GM23248 (cell line): ENCODE measurements around the gene SVOPL. TPM values are rescaled to one million over a fixed set of nuclear protein-coding genes. Genes with fewer than 3 reads are reported as not detected.

Experiments
- DNase-seq: peaks from one replicate; pipeline ENCODE4 v3.0.0-alpha.2; 2015
- H2AFZ ChIP-seq: fragments of 200-600 bp; sonication (generic); 2 replicates; pipeline ENCODE4 v1.6.1; 2016; ENCODE audit warnings: antibody characterized with exemption
- H3F3A ChIP-seq: fragments of 200-600 bp; sonication (generic); 2 replicates; pipeline ENCODE4 v1.6.1; 2016; ENCODE audit warnings: mild to moderate bottlenecking, antibody characterized with exemption, mixed run types; ENCODE audit not compliant: insufficient read depth
- H3K27ac ChIP-seq: fragments of 200-600 bp; sonication (generic); 2 replicates; pipeline ENCODE4 v1.5.1; 2016; ENCODE audit warnings: mild to moderate bottlenecking
- H3K27me3 ChIP-seq: fragments of 200-600 bp; sonication (generic); replicated peaks from 2 replicates; pipeline ENCODE4 v1.6.1; 2016; ENCODE audit warnings: mild to moderate bottlenecking; ENCODE audit not compliant: insufficient read depth
- H3K36me3 ChIP-seq: fragments of 200-600 bp; sonication (generic); 2 replicates; pipeline ENCODE4 v1.6.1; 2016; ENCODE audit warnings: low read depth, mild to moderate bottlenecking
- H3K4me1 ChIP-seq: fragments of 200-600 bp; sonication (generic); 2 replicates; pipeline ENCODE4 v1.6.1; 2016; ENCODE audit warnings: mild to moderate bottlenecking; ENCODE audit not compliant: insufficient read depth
- H3K4me2 ChIP-seq: fragments of 200-600 bp; sonication (generic); one replicate; pipeline ENCODE4 v1.6.1; 2016; ENCODE audit warnings: mild to moderate bottlenecking; ENCODE audit not compliant: unreplicated experiment
- H3K4me3 ChIP-seq: fragments of 200-600 bp; sonication (generic); 2 replicates; pipeline ENCODE4 v1.5.1; 2016; ENCODE audit warnings: mild to moderate bottlenecking
- H3K79me2 ChIP-seq: fragments of 200-600 bp; sonication (generic); 2 replicates; pipeline ENCODE4 v1.6.1; 2016; ENCODE audit warnings: mild to moderate bottlenecking; ENCODE audit not compliant: insufficient read depth
- H3K9ac ChIP-seq: fragments of 200-600 bp; sonication (generic); 2 replicates; pipeline ENCODE4 v1.6.1; 2016; ENCODE audit warnings: mild to moderate bottlenecking
- H3K9me2 ChIP-seq: fragments of 200-600 bp; sonication (generic); 2 replicates; pipeline ENCODE4 v1.6.1; 2016; ENCODE audit warnings: mixed run types, mild to moderate bottlenecking, moderate library complexity; ENCODE audit not compliant: insufficient read depth
- H3K9me3 ChIP-seq: fragments of 200-600 bp; sonication (generic); one replicate; pipeline ENCODE4 v1.6.1; 2017; ENCODE audit warnings: low read depth
- H4K20me1 ChIP-seq: fragments of 200-600 bp; sonication (generic); 2 replicates; pipeline ENCODE4 v1.6.0; 2016; ENCODE audit not compliant: insufficient read depth
- EZH2 ChIP-seq: fragments of 200-600 bp; sonication (generic); IDR thresholded peaks from 2 replicates; pipeline ENCODE4 v1.6.1; 2018; ENCODE audit warnings: antibody characterized with exemption, mild to moderate bottlenecking; ENCODE audit not compliant: insufficient read depth, poor library complexity, severe bottlenecking
- EZH2phosphoT487 ChIP-seq: fragments of 200-600 bp; sonication (generic); IDR thresholded peaks from 2 replicates; pipeline ENCODE4 v1.6.1; 2018; ENCODE audit warnings: antibody characterized with exemption, moderate library complexity, mild to moderate bottlenecking, low read depth; ENCODE audit not compliant: insufficient read depth
- WGBS, 2 experiments: methylation state at CpG; one replicate each; pipeline ENCODE4 v1.1.6; 2015 to 2017; ENCODE audit warnings: low lambda C conversion rate in 2 of 2, low coverage in 1 of 2; ENCODE audit errors: missing lambda C conversion rate in 2 of 2; 5-methylcytosine and 5-hydroxymethylcytosine counted together
- in situ Hi-C: fragments of 300-500 bp; cut with MboI; formaldehyde crosslinking; loops from 2 replicates; pipeline ENCODE4 v1.15.0; 2020
- polyA plus RNA-seq: library from polyadenylated mRNA; unstranded; fragments of >200 nt; fragmentation: Nextera tagmentation; extraction: Ambion mirVana; gene quantifications from 2 replicates; pipeline ENCODE4 v1.2.1, GENCODE V29; 2016
- total RNA-seq: library from RNA; depleted of rRNA; stranded (reverse); fragments of >200 nt; shearing (Covaris generic); gene quantifications from 2 replicates; pipeline ENCODE4 v1.2.3, GENCODE V29; 2014

The SVOPL gene
- total and polyA plus RNA-seq, 2 experiments from 2014 or later = not detected

GRCh38 chr7:138679793-138680192, 21.4 kb downstream of the SVOPL start:
- DNase-seq = no peak
- H2AFZ ChIP-seq = no peak overlapping the region
- H3K4me1 ChIP-seq = no peaks in the 10 kb centered on the region
- H4K20me1 ChIP-seq = no peaks in the 10 kb centered on the region
- in situ Hi-C loops = no loop called here
- no peaks in the 10 kb centered on the region for H3K79me2 ChIP-seq
- H3K4me2 ChIP-seq = no peak overlapping the region
- no peaks in the 10 kb centered on the region for H3F3A ChIP-seq
- H3K36me3 ChIP-seq = no peaks in the 10 kb centered on the region
- no peak overlapping the region for H3K9ac ChIP-seq
- H3K27ac ChIP-seq = no peak overlapping the region
- no peaks in the 10 kb centered on the region for H3K9me3 ChIP-seq
- no peaks in the 10 kb centered on the region for H3K27me3 ChIP-seq
- WGBS, 2 experiments = 13 to 15% methylated on average over 5 of the region's 5 CpGs
- no peak overlapping the region for H3K4me3 ChIP-seq
- TF ChIP-seq EZH2phosphoT487 = no peak
- TF ChIP-seq EZH2 = no peak
- no peaks in the 10 kb centered on the region for H3K9me2 ChIP-seq

- no peak for DNase-seq
- Histone ChIP-seq H3K27me3 (no peaks in the 10 kb centered on the region), H3K79me2 (no peaks in the 10 kb centered on the region), H3K4me1 (no peaks in the 10 kb centered on the region), H3K4me3 (no peak overlapping the region), H3K4me2 (no peak overlapping the region), H3F3A (no peaks in the 10 kb centered on the region), H2AFZ (no peak overlapping the region), H3K27ac (no peak overlapping the region), H3K9me3 (no peaks in the 10 kb centered on the region), H3K9ac (no peak overlapping the region), H3K36me3 (no peaks in the 10 kb centered on the region), H3K9me2 (no peaks in the 10 kb centered on the region), H4K20me1 (no peaks in the 10 kb centered on the region)
- no peak for TF ChIP-seq EZH2phosphoT487
- no peak for TF ChIP-seq EZH2
- in situ Hi-C loops = no loop called here
Measured at GRCh38 chr7:138670594-138670993, 30.6 kb downstream of the SVOPL start.

GRCh38 chr7:138669364-138669763, 31.8 kb downstream of the SVOPL start:
- no peaks in the 10 kb centered on the region for H3K27me3 ChIP-seq
- H3K4me2 ChIP-seq = no peak overlapping the region
- no peak overlapping the region for H3K4me3 ChIP-seq
- H3K36me3 ChIP-seq = no peaks in the 10 kb centered on the region
- H3K9ac ChIP-seq = no peak overlapping the region
- in situ Hi-C loops = no loop called here
- no peaks in the 10 kb centered on the region for H3K79me2 ChIP-seq
- H4K20me1 ChIP-seq = no peaks in the 10 kb centered on the region
- H3F3A ChIP-seq = no peaks in the 10 kb centered on the region
- H3K27ac ChIP-seq = no peak overlapping the region
- DNase-seq = no peak
- 15 to 17% methylated on average over 4 of the region's 4 CpGs for WGBS, 2 experiments
- H3K9me2 ChIP-seq = no peaks in the 10 kb centered on the region
- TF ChIP-seq EZH2 = no peak
- no peak for TF ChIP-seq EZH2phosphoT487
- H2AFZ ChIP-seq = no peak overlapping the region
- H3K4me1 ChIP-seq = no peaks in the 10 kb centered on the region
- no peaks in the 10 kb centered on the region for H3K9me3 ChIP-seq

- Histone ChIP-seq H3K4me2 (no peak overlapping the region), H3K9ac (no peak overlapping the region), H4K20me1 (no peaks in the 10 kb centered on the region), H3K4me1 (no peaks in the 10 kb centered on the region), H3K4me3 (no peak overlapping the region), H3K27me3 (no peaks in the 10 kb centered on the region), H3K9me2 (no peaks in the 10 kb centered on the region), H3K27ac (no peak overlapping the region), H2AFZ (no peak overlapping the region), H3K36me3 (no peaks in the 10 kb centered on the region), H3F3A (no peaks in the 10 kb centered on the region), H3K79me2 (no peaks in the 10 kb centered on the region), H3K9me3 (no peaks in the 10 kb centered on the region)
- TF ChIP-seq EZH2phosphoT487 (no peak), EZH2 (no peak)
- DNase-seq = no peak
- 5 to 16% methylated on average over 3 of the region's 3 CpGs for WGBS, 2 experiments
- in situ Hi-C loops = no loop called here
Measured at GRCh38 chr7:138668946-138669345, 32.2 kb downstream of the SVOPL start.

- Histone ChIP-seq H3F3A (no peaks in the 10 kb centered on the region), H3K4me3 (no peak overlapping the region), H3K27ac (no peak overlapping the region), H3K4me2 (no peak overlapping the region), H3K79me2 (no peaks in the 10 kb centered on the region), H3K9me2 (no peaks in the 10 kb centered on the region), H3K36me3 (no peaks in the 10 kb centered on the region), H3K9me3 (no peaks in the 10 kb centered on the region), H3K4me1 (no peaks in the 10 kb centered on the region), H4K20me1 (no peaks in the 10 kb centered on the region), H3K27me3 (peaks cover 6% of the 10 kb centered on the region), H3K9ac (no peak overlapping the region), H2AFZ (no peak overlapping the region)
- no peak for DNase-seq
- no peak for TF ChIP-seq EZH2phosphoT487
- TF ChIP-seq EZH2 = no peak
- in situ Hi-C loops = no loop called here
- WGBS, 2 experiments = 48 to 61% methylated on average over 2 of the region's 2 CpGs
Measured at GRCh38 chr7:138668229-138668596, 32.9 kb downstream of the SVOPL start.
